ENCODE measurements around the gene NQO2.

NQO2 gene

GRCh38 chr6:2977799-2978590 lies 21.7 kb upstream of the NQO2 start:
- Histone ChIP-seq H3K9ac (no peak overlapping the region), H3K27me3 (ENCODE audit: insufficient read depth, low read depth) (no peaks in the 10 kb centered on the region), H3K27ac (no peak overlapping the region), H3K36me3 (ENCODE audit: insufficient read depth) (no peaks in the 10 kb centered on the region), H2AFZ (ENCODE audit: low read depth) (no peak overlapping the region), H4K20me1 (ENCODE audit: insufficient read depth) (no peaks in the 10 kb centered on the region), H3K4me2 (no peak overlapping the region), H3K4me3 (IDR thresholded peaks at IDR 0.05; ENCODE audit: insufficient read depth, low read depth, low read length) (no peak overlapping the region), H3K4me1 (ENCODE audit: low read depth, poor library complexity, severe bottlenecking) (no peaks in the 10 kb centered on the region), H3K79me2 (ENCODE audit: insufficient read depth, low read depth) (no peaks in the 10 kb centered on the region)
- TF ChIP-seq, protein P1, sequence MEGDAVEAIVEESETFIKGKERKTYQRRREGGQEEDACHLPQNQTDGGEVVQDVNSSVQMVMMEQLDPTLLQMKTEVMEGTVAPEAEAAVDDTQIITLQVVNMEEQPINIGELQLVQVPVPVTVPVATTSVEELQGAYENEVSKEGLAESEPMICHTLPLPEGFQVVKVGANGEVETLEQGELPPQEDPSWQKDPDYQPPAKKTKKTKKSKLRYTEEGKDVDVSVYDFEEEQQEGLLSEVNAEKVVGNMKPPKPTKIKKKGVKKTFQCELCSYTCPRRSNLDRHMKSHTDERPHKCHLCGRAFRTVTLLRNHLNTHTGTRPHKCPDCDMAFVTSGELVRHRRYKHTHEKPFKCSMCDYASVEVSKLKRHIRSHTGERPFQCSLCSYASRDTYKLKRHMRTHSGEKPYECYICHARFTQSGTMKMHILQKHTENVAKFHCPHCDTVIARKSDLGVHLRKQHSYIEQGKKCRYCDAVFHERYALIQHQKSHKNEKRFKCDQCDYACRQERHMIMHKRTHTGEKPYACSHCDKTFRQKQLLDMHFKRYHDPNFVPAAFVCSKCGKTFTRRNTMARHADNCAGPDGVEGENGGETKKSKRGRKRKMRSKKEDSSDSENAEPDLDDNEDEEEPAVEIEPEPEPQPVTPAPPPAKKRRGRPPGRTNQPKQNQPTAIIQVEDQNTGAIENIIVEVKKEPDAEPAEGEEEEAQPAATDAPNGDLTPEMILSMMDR (conservative IDR thresholded peaks at IDR 0.05; ENCODE audit: low read depth, low read length) = no peak

- H3K79me2 ChIP-seq (ENCODE audit: insufficient read depth, low read depth) = no peaks in the 10 kb centered on the region
- H3K4me1 ChIP-seq (ENCODE audit: low read depth, poor library complexity, severe bottlenecking) = no peaks in the 10 kb centered on the region
- no peak overlapping the region for H3K4me3 ChIP-seq (IDR thresholded peaks at IDR 0.05; ENCODE audit: insufficient read depth, low read depth, low read length)
- no peaks in the 10 kb centered on the region for H4K20me1 ChIP-seq (ENCODE audit: insufficient read depth)
- no peak overlapping the region for H3K27ac ChIP-seq
- H3K36me3 ChIP-seq (ENCODE audit: insufficient read depth) = no peaks in the 10 kb centered on the region
- TF ChIP-seq, protein P1 (conservative IDR thresholded peaks at IDR 0.05; ENCODE audit: low read depth, low read length) = no peak
- no peaks in the 10 kb centered on the region for H3K27me3 ChIP-seq (ENCODE audit: insufficient read depth, low read depth)
- H3K4me2 ChIP-seq = no peak overlapping the region
- H3K9ac ChIP-seq = no peak overlapping the region
- no peak overlapping the region for H2AFZ ChIP-seq (ENCODE audit: low read depth)
Observed at GRCh38 chr6:2978923-2979322, 20.8 kb upstream of the NQO2 start.

GRCh38 chr6:2979819-2980464 lies 19.8 kb upstream of the NQO2 start:
- Histone ChIP-seq H3K4me1 (ENCODE audit: low read depth, poor library complexity, severe bottlenecking) (no peaks in the 10 kb centered on the region), H3K9ac (no peak overlapping the region)

GRCh38 chr6:2980465-2980855 lies 19.2 kb upstream of the NQO2 start:
- Histone ChIP-seq H3K4me1 (ENCODE audit: low read depth, poor library complexity, severe bottlenecking) (no peaks in the 10 kb centered on the region), H4K20me1 (ENCODE audit: insufficient read depth) (no peaks in the 10 kb centered on the region), H3K27ac (no peak overlapping the region), H2AFZ (ENCODE audit: low read depth) (no peak overlapping the region), H3K4me2 (no peak overlapping the region), H3K27me3 (ENCODE audit: insufficient read depth, low read depth) (no peaks in the 10 kb centered on the region), H3K4me3 (IDR thresholded peaks at IDR 0.05; ENCODE audit: insufficient read depth, low read depth, low read length) (no peak overlapping the region), H3K9ac (no peak overlapping the region), H3K79me2 (ENCODE audit: insufficient read depth, low read depth) (no peaks in the 10 kb centered on the region), H3K36me3 (ENCODE audit: insufficient read depth) (no peaks in the 10 kb centered on the region)
- TF ChIP-seq, protein P1 (conservative IDR thresholded peaks at IDR 0.05; ENCODE audit: low read depth, low read length) = no peak

More at GRCh38 chr6:2979819-2980464, 19.8 kb upstream of the NQO2 start:
- Histone ChIP-seq H3K27me3 (ENCODE audit: insufficient read depth, low read depth) (no peaks in the 10 kb centered on the region), H4K20me1 (ENCODE audit: insufficient read depth) (no peaks in the 10 kb centered on the region), H3K4me3 (IDR thresholded peaks at IDR 0.05; ENCODE audit: insufficient read depth, low read depth, low read length) (no peak overlapping the region), H3K4me2 (no peak overlapping the region), H3K79me2 (ENCODE audit: insufficient read depth, low read depth) (no peaks in the 10 kb centered on the region), H2AFZ (ENCODE audit: low read depth) (no peak overlapping the region), H3K27ac (no peak overlapping the region), H3K36me3 (ENCODE audit: insufficient read depth) (no peaks in the 10 kb centered on the region)
- TF ChIP-seq, protein P1 (conservative IDR thresholded peaks at IDR 0.05; ENCODE audit: low read depth, low read length) = no peak

Measured in KMS-11 (cell line).